AG09309 (cell line): ENCODE measurements around the gene BRD3.

Source experiments
- DNase-seq: peaks from one replicate; pipeline ENCODE4 v3.0.0-alpha.2; 2010; ENCODE audit warnings: low read depth
- H3K4me3 ChIP-seq: 2 replicates; pipeline ENCODE4 v1.5.1; 2011; ENCODE audit warnings: mild to moderate bottlenecking, low read depth, low read length, moderate library complexity; ENCODE audit not compliant: control insufficient read depth
- TF ChIP-seq, protein P1 (sequence below): IDR thresholded peaks from 2 replicates; pipeline ENCODE4 v1.5.1; 2011; ENCODE audit warnings: mild to moderate bottlenecking, low read depth, low read length, inconsistent platforms; ENCODE audit not compliant: insufficient read depth, control insufficient read depth; ENCODE audit errors: missing control alignments

BRD3 gene

GRCh38 chr9:134004131-134004873 is 63.5 kb downstream of the BRD3 start:
- TF ChIP-seq, protein P1, sequence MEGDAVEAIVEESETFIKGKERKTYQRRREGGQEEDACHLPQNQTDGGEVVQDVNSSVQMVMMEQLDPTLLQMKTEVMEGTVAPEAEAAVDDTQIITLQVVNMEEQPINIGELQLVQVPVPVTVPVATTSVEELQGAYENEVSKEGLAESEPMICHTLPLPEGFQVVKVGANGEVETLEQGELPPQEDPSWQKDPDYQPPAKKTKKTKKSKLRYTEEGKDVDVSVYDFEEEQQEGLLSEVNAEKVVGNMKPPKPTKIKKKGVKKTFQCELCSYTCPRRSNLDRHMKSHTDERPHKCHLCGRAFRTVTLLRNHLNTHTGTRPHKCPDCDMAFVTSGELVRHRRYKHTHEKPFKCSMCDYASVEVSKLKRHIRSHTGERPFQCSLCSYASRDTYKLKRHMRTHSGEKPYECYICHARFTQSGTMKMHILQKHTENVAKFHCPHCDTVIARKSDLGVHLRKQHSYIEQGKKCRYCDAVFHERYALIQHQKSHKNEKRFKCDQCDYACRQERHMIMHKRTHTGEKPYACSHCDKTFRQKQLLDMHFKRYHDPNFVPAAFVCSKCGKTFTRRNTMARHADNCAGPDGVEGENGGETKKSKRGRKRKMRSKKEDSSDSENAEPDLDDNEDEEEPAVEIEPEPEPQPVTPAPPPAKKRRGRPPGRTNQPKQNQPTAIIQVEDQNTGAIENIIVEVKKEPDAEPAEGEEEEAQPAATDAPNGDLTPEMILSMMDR, result no peak
- no peak overlapping the region for H3K4me3 ChIP-seq
- no peak for DNase-seq

GRCh38 chr9:134003237-134003636 is 64.6 kb downstream of the BRD3 start:
- no peak overlapping the region for H3K4me3 ChIP-seq
- TF ChIP-seq, protein P1, result no peak

GRCh38 chr9:134002796-134003195 is 65.0 kb downstream of the BRD3 start:
- TF ChIP-seq, protein P1, result no peak

More at GRCh38 chr9:134003237-134003636, 64.6 kb downstream of the BRD3 start:
- no peak for DNase-seq

GRCh38 chr9:133999851-134000265 is 68.0 kb downstream of the BRD3 start:
- H3K4me3 ChIP-seq, result no peak overlapping the region
- DNase-seq, result no peak

More at GRCh38 chr9:134002796-134003195, 65.0 kb downstream of the BRD3 start:
- no peak for DNase-seq
- no peak overlapping the region for H3K4me3 ChIP-seq

GRCh38 chr9:133998915-133999595 is 68.8 kb downstream of the BRD3 start:
- TF ChIP-seq, protein P1, result no peak
- no peak overlapping the region for H3K4me3 ChIP-seq
- no peak for DNase-seq

More at GRCh38 chr9:133999851-134000265, 68.0 kb downstream of the BRD3 start:
- TF ChIP-seq, protein P1, result no peak

DNA sequence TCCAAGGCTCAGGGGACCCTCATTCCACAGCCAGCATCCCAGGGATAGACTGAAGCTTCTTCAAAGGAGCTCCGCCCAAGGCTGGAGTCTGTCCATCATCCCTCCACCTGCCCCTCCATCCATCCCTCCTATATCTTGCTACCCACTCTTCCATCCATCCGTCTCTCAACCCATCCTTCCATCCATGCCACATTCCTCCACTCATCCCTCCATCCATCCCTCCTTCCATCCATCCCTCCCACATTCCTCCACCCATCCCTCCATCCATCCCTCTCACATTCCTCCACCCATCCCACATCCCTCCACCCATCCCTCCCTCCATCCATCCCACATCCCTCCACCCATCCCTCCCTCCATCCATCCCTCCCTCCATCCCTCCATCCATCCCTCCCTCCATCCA is 70.2 kb downstream of the BRD3 start:
- H3K4me3 ChIP-seq, result no peak overlapping the region
- TF ChIP-seq, protein P1, result no peak
- DNase-seq, result no peak
